Muscle of back (tissue), 11 donors: ENCODE results near the gene CERS1. TPM values are rescaled to one million over a fixed set of nuclear protein-coding genes. Genes with fewer than 3 reads are reported as not detected.

Experiments used
- DNase-seq, 3 donors: peaks; one replicate each; pipeline versions ENCODE4 v3.0.0 to v3.0.0-alpha.2; 2013
- polyA plus RNA-seq, 10 donors: library from polyadenylated mRNA; unstranded; fragments of 120-200 nt; gene quantifications; one replicate each; pipeline ENCODE4 v1.2.1, GENCODE V29; 2013; ENCODE audit not compliant: insufficient read length in 10 of 10

The CERS1 gene
- polyA plus RNA-seq, 10 donors = 26.8 to 36.8 (median 32.0) TPM

- peak in 2 of 3 donors; percentile 62 to 83 for DNase-seq
Measured at GRCh38 chr19:18859676-18860301, 36.2 kb downstream of the CERS1 start.

GRCh38 chr19:18858906-18859646 lies 36.9 kb downstream of the CERS1 start:
- DNase-seq = no peak

- no peak for DNase-seq
Measured at GRCh38 chr19:18857223-18857622, 38.7 kb downstream of the CERS1 start.

- DNase-seq = peak in 1 of 3 donors; percentile 63
Measured at GRCh38 chr19:18856385-18857126, 39.4 kb downstream of the CERS1 start.

- DNase-seq = no peak
Measured at GRCh38 chr19:18855647-18856384, 40.1 kb downstream of the CERS1 start.

- no peak for DNase-seq
Measured at GRCh38 chr19:18854982-18855381, 41.0 kb downstream of the CERS1 start.

GRCh38 chr19:18853755-18854427 lies 42.1 kb downstream of the CERS1 start:
- no peak for DNase-seq

GRCh38 chr19:18852648-18853047 lies 43.3 kb downstream of the CERS1 start:
- DNase-seq = no peak

GRCh38 chr19:18851673-18852325 lies 44.2 kb downstream of the CERS1 start:
- no peak for DNase-seq

GRCh38 chr19:18850471-18851375 lies 45.2 kb downstream of the CERS1 start:
- DNase-seq = peak in 1 of 3 donors; percentile 13

- DNase-seq = peak in 1 of 3 donors; percentile 29
Measured at GRCh38 chr19:18849838-18850400, 46.0 kb downstream of the CERS1 start.

- peak in 2 of 3 donors; percentile 77 to 88 for DNase-seq
Measured at GRCh38 chr19:18848878-18849661, 46.9 kb downstream of the CERS1 start.

GRCh38 chr19:18847549-18848463 lies 48.2 kb downstream of the CERS1 start:
- DNase-seq = peak in 2 of 3 donors; percentile 68 to 77

GRCh38 chr19:18846862-18847548 lies 49.0 kb downstream of the CERS1 start:
- DNase-seq = peak; percentile 74 to 92 (median 84)

- peak in 1 of 3 donors; percentile 5 for DNase-seq
Measured at GRCh38 chr19:18845961-18846360, 50.0 kb downstream of the CERS1 start.

- DNase-seq = no peak
Measured at GRCh38 chr19:18844806-18845329, 51.1 kb downstream of the CERS1 start.
